ENCODE results near the gene ENPP7.

Gene ENPP7

DNA sequence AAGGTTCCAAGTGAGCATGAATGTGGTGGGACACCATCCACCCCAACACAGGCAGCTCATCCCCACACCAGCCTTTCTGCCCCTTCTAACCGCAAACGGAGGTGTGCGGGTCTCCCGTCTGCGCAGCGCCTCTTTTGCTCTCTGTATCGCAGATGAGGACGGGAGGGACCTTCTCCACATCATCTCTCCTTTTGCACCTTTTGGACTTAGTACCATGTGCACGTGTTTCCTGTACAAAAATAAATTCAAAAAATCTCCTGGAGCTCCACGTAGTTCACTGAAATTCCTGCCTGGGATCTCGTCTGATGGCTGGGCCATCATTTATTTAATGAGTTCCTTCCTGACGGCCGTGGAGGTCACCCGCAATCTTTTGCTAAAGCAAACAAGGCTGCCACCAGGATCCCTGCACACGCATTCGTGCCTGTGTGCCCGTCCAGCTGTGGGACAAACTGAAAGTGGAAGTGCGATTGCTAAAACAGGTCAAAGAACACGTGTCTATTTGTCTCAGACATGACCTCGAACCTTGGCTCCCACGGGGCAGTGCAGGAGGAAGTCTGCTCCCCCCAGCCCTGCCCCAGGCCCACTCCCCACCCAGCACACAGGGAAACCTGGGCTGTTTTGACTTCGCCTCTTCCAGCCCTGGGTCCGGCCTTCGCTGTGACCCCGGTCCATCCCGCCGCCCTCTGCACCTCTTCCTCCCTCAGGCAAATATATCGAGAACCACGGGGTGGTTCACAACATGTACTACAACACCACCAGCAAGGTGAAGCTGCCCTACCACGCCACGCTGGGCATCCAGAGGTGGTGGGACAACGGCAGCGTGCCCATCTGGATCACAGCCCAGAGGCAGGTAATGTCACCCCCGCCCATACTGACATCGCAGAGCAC lies 2.3 kb downstream of the ENPP7 start:
- no peak for DNase-seq

- DNase-seq: no peak
These were observed 2.9 kb downstream of the ENPP7 start for GRCh38 chr17:79733692-79734070.

DNA sequence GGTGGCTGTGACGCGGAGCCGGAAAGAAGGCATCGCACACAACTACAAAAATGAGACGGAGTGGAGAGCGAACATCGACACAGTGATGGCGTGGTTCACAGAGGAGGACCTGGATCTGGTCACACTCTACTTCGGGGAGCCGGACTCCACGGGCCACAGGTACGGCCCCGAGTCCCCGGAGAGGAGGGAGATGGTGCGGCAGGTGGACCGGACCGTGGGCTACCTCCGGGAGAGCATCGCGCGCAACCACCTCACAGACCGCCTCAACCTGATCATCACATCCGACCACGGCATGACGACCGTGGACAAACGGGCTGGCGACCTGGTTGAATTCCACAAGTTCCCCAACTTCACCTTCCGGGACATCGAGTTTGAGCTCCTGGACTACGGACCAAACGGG lies 4.4 kb downstream of the ENPP7 start:
- DNase-seq: no peak

DNA sequence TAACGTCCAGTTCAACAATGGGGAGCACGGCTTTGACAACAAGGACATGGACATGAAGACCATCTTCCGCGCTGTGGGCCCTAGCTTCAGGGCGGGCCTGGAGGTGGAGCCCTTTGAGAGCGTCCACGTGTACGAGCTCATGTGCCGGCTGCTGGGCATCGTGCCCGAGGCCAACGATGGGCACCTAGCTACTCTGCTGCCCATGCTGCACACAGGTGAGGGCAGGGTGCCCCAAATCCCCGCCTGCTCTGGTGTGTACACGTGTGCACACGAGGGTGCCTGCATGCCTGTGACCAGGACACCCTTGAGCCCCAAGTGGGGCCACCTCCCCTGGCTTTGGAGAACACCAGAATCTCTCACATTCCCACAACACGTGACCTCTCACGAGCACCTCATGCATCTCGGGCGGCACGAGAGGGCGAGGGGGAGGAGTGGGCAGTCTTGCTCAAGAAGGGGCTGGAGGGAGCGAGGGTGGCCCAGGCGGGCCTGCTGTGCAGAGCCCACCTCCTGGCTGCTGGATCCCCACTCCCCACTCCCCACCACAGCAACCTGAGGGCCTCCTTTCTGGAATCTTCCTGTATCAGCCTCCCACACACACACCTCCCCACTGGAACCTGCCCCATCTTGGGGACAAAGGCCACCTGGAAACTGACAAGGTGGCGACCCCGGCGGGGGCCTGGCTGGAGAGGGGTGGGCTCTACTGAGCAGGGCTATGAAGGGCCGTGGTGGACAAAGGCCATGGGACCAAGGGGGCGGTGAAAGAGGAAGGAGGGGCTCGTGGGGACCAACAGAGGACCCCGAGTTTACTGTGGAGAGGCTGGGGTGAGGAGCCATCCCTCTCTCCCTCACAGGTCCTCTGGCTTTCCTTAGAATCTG lies 6.5 kb downstream of the ENPP7 start:
- no peak for DNase-seq

GRCh38 chr17:79737922-79738578 lies 7.3 kb downstream of the ENPP7 start:
- DNase-seq: no peak

DNA sequence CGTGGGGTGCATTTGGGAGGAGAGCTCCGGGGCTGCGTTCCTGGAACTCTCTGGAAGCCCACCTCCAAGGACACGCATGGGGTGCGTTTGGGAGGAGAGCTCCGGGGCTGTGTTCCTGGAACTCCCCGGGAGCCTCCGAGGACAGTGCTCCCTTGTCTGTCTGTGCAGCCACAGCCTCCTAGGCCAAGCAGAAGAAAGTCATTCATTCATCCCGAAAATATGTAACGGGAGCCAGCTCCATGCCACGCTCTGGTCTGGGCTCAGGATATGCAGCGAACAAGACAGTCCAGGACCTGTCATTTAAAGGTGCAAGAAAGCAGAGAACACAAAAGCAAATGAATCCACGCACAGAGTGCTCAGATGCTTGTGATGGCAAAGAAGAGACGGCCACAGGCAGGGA lies 7.9 kb downstream of the ENPP7 start:
- DNase-seq: no peak

- no peak for DNase-seq
These were observed 8.7 kb downstream of the ENPP7 start for GRCh38 chr17:79739148-79740062.

DNA sequence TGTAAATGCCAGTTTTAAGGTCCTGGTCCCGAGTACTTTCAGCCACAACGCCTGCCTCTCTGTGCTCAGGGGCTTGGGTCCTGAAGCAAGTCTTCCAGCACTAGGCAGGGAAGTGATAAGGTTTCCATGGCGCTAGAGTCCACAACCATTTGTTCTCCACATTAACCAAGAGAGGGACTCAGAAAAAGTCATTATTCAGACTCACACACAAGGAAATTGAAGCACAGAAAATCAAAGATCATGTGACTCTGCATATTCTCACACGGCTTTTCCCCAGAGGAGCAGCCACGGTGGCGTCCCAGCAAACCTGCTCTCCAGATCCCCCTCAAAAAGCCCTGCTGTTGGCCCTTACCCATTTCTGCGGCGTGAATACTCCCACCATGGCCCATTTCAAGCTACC lies 9.7 kb downstream of the ENPP7 start:
- DNase-seq: no peak

- no peak for DNase-seq
These were observed 10.6 kb downstream of the ENPP7 start for GRCh38 chr17:79741401-79741750.

DNA sequence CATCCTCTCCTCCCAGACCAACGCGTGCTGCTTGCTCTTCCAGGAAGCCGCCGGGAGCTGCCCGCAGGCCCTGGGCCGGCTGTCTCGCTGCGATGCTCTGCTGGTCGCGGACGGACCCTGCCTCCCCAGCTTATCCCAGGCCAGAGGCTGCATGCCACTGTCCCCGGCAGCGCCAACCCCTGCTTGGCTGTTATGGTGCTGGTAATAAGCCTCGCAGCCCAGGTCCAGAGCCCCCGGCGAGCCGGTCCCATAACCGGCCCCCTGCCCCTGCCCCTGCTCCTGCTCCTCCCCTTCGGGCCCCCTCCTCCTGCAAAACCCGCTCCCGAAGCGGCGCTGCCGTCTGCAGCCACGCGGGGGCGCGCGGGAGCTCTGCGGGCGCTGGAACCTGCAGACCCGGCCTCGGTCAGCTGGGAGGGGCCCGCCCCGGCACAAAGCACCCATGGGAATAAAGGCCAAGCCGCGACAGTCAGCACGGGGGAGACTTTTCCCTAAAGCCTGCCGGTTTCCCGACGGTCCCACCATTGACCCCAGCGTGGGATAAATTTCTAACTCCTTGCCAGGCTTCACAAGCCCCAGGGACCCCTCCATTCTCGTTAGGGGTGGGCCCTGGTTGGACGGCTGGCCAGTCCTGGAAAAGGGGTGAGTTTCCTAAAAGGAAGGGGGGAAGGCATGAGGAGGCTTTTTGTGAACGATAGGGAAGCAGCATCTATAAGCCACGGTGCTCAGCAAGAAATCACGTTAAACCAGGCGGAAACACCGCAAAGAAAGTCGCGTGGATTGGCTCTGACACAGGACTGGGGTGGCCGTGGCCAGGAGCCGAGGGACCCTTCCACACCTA lies 11.2 kb downstream of the ENPP7 start:
- peak; percentile 96 for DNase-seq

DNA sequence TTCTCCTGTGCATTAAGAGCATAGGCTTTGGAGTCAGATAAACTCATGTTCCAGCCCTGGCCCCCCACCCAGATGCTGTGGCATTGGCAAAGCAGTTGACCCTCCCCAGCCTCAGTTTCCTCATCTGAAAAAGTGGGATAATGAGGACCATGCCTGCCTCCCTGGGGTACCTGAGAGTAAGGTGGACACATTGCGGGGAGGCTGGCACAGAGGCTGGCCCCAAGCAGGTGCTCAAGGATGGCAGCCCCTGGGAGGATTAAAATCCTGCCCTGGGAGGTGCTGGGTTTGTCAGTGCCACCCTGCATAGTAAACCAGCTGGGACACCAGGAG lies 11.8 kb downstream of the ENPP7 start:
- DNase-seq: no peak

DNA sequence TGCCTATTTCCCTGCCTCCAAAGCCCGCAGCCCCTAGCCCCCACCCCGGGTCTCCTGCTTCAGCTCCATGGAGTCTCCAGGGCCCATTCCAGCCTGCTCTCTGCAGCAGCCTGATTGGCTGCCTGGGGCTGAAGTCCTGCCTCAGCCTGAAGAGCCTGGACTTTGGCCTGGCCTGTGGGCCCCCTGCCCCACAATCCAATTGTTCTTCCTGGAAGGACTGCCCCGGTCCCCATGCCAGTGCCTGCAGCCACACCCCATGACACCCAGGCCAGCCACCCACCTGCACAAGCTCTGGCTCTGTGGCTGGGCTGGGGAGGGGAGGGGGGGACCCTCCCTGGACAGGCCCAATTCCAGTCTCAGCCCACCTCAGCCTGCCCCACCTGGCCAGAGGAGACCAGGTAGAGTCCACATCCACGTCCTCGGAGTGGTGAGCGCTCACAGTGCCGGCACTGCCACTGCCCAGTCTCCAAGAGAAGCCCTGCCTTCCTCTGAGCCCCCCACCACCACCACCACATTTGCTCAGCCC lies 12.3 kb downstream of the ENPP7 start:
- DNase-seq: no peak

GRCh38 chr17:79743614-79744013 lies 12.9 kb downstream of the ENPP7 start:
- DNase-seq: no peak

GRCh38 chr17:79745641-79746105 lies 14.9 kb downstream of the ENPP7 start:
- DNase-seq: no peak

GRCh38 chr17:79746889-79747507 lies 16.3 kb downstream of the ENPP7 start:
- DNase-seq: no peak

- DNase-seq: no peak
These were observed 17.0 kb downstream of the ENPP7 start for GRCh38 chr17:79747508-79748294.

GRCh38 chr17:79748295-79749099 lies 17.8 kb downstream of the ENPP7 start:
- no peak for DNase-seq

GRCh38 chr17:79749156-79749815 lies 18.5 kb downstream of the ENPP7 start:
- DNase-seq: no peak

Measured in islet precursor cell (in vitro differentiated cells).